ENCODE results near the gene KCNG2. TPM values are rescaled to one million over a fixed set of nuclear protein-coding genes. Genes with fewer than 3 reads are reported as not detected.

The KCNG2 gene
- total RNA-seq, 1 donor from 2014 or later = not detected

- no peak for TF ChIP-seq CTCF (IDR thresholded peaks at IDR 0.05)
- peaks cover 26% of the 10 kb centered on the region for H3K27me3 Mint-ChIP-seq (ENCODE audit: unreplicated experiment)
- peaks cover 2% of the 10 kb centered on the region for H3K4me1 Mint-ChIP-seq (ENCODE audit: unreplicated experiment)
- no peaks in the 10 kb centered on the region for H3K9me3 Mint-ChIP-seq (ENCODE audit: unreplicated experiment)
- no peaks in the 10 kb centered on the region for H3K36me3 Mint-ChIP-seq (ENCODE audit: unreplicated experiment)
- no peak overlapping the region for H3K4me3 Mint-ChIP-seq (ENCODE audit: unreplicated experiment)
- no peak overlapping the region for H3K27ac Mint-ChIP-seq (ENCODE audit: unreplicated experiment)
- DNase-seq (ENCODE audit: extremely low spot score, unreplicated experiment) = no peak
Observed at GRCh38 chr18:79803611-79804051, 5.9 kb downstream of the KCNG2 start.

- no peaks in the 10 kb centered on the region for H3K9me3 Mint-ChIP-seq (ENCODE audit: unreplicated experiment)
- H3K4me3 Mint-ChIP-seq (ENCODE audit: unreplicated experiment) = no peak overlapping the region
- no peaks in the 10 kb centered on the region for H3K4me1 Mint-ChIP-seq (ENCODE audit: unreplicated experiment)
- H3K27me3 Mint-ChIP-seq (ENCODE audit: unreplicated experiment) = peaks cover 22% of the 10 kb centered on the region
- DNase-seq (ENCODE audit: extremely low spot score, unreplicated experiment) = no peak
- H3K27ac Mint-ChIP-seq (ENCODE audit: unreplicated experiment) = no peak overlapping the region
- H3K36me3 Mint-ChIP-seq (ENCODE audit: unreplicated experiment) = no peaks in the 10 kb centered on the region
- no peak for TF ChIP-seq CTCF (IDR thresholded peaks at IDR 0.05)
Observed at GRCh38 chr18:79804130-79804787, 6.5 kb downstream of the KCNG2 start.

GRCh38 chr18:79805211-79805887, 7.6 kb downstream of the KCNG2 start:
- no peaks in the 10 kb centered on the region for H3K9me3 Mint-ChIP-seq (ENCODE audit: unreplicated experiment)
- no peaks in the 10 kb centered on the region for H3K4me1 Mint-ChIP-seq (ENCODE audit: unreplicated experiment)
- H3K27me3 Mint-ChIP-seq (ENCODE audit: unreplicated experiment) = peaks cover 11% of the 10 kb centered on the region
- no peak for DNase-seq (ENCODE audit: extremely low spot score, unreplicated experiment)
- TF ChIP-seq CTCF (IDR thresholded peaks at IDR 0.05) = no peak
- no peak overlapping the region for H3K27ac Mint-ChIP-seq (ENCODE audit: unreplicated experiment)
- H3K36me3 Mint-ChIP-seq (ENCODE audit: unreplicated experiment) = no peaks in the 10 kb centered on the region
- no peak overlapping the region for H3K4me3 Mint-ChIP-seq (ENCODE audit: unreplicated experiment)

GRCh38 chr18:79805926-79806487, 8.3 kb downstream of the KCNG2 start:
- Mint-ChIP-seq H3K4me1 (ENCODE audit: unreplicated experiment) (no peaks in the 10 kb centered on the region), H3K4me3 (ENCODE audit: unreplicated experiment) (no peak overlapping the region), H3K9me3 (ENCODE audit: unreplicated experiment) (peaks cover 4% of the 10 kb centered on the region), H3K27ac (ENCODE audit: unreplicated experiment) (no peak overlapping the region), H3K27me3 (ENCODE audit: unreplicated experiment) (peaks cover 15% of the 10 kb centered on the region), H3K36me3 (ENCODE audit: unreplicated experiment) (no peaks in the 10 kb centered on the region)
- no peak for TF ChIP-seq CTCF (IDR thresholded peaks at IDR 0.05)
- no peak for DNase-seq (ENCODE audit: extremely low spot score, unreplicated experiment)
